Gastrocnemius medialis (tissue), 4 donors: ENCODE results near the gene CCDC70.

ENCODE experiments used
- POLR2A ChIP-seq, 2 donors: fragments of 450-650 bp; IDR thresholded peaks; one replicate each; pipeline ENCODE4 v1.6.1; 2017; ENCODE audit warnings: antibody characterized with exemption in 2 of 2, mild to moderate bottlenecking in 2 of 2, moderate library complexity in 2 of 2
- TF ChIP-seq, protein P1 (sequence below), 5 experiments: fragments of 450-650 bp in 3 of 5; fragments of 200-600 bp in 2 of 5; sonication (generic) in 2 of 5; IDR thresholded peaks in 4 of 5; conservative IDR thresholded peaks in 1 of 5; 1 replicate in 4 of 5; 2 replicates in 1 of 5; pipeline ENCODE4 v1.5.1; 2016 to 2019; ENCODE audit warnings: antibody characterized with exemption in 5 of 5, mild to moderate bottlenecking in 3 of 5, moderate library complexity in 3 of 5

DNA sequence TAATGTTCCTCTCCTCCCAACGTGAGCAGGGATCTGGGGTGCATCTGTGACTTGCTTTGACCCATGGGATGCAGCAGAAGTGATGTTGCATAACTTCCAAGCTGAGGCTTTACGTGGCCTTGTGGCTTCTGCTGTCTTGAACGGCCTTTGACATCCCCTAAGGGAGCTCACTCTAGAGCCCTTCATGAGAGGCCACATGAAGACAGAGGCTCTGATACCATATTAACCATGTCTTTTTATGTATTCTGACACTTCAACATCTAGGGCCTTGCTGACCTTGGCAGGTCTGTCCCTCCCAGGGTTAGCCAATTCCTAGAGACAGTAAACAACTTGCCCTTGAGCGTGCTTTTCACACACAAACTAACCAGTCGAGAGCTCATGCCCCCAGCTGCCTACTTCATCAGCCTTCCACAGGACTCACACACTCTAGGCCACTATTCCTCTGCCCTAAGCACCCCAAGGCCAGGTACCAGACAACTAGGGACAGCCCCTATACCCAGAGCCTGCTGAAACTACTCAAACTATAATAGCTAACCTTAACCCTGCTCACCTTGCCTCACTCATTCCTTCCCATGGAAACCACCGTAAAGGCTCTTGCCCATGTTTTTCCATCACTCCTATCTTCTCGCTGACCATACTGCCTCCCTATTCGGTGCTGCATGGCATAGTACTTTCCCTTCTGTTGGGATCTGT lies 45.4 kb downstream of the CCDC70 start:
- TF ChIP-seq, protein P1, sequence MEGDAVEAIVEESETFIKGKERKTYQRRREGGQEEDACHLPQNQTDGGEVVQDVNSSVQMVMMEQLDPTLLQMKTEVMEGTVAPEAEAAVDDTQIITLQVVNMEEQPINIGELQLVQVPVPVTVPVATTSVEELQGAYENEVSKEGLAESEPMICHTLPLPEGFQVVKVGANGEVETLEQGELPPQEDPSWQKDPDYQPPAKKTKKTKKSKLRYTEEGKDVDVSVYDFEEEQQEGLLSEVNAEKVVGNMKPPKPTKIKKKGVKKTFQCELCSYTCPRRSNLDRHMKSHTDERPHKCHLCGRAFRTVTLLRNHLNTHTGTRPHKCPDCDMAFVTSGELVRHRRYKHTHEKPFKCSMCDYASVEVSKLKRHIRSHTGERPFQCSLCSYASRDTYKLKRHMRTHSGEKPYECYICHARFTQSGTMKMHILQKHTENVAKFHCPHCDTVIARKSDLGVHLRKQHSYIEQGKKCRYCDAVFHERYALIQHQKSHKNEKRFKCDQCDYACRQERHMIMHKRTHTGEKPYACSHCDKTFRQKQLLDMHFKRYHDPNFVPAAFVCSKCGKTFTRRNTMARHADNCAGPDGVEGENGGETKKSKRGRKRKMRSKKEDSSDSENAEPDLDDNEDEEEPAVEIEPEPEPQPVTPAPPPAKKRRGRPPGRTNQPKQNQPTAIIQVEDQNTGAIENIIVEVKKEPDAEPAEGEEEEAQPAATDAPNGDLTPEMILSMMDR (IDR thresholded peaks at IDR 0.05 in 4 of 5, conservative IDR thresholded peaks at IDR 0.05 in 1 of 5) = no peak
- TF ChIP-seq POLR2A (IDR thresholded peaks at IDR 0.05) = no peak
